Ramos (cell line): ENCODE measurements around the gene BANP.
"Not testable (repeated sequence)": the region's sequence is repeated elsewhere in the genome, so short reads cannot be mapped to it uniquely, and the experiment has no call there.

ENCODE experiments used
- in situ Hi-C: fragments of 300-500 bp; cut with MboI; formaldehyde crosslinking; loops from one replicate; pipeline ENCODE4 v1.14.3; 2022; ENCODE audit warnings: low sequenced_read_pairs; ENCODE audit not compliant: unreplicated experiment

Gene BANP

GRCh38 chr16:87950765-87951551, at the start of gene BANP:
Gene BANP, plus strand, starts transcription at chr16:87951434. Its CDS starts 23,682 bp downstream, at chr16:87975116.
- in situ Hi-C loops: loop anchor here (25.0 kb wide), 1 partner anchor 1286 kb away; no protein-coding TSS in a partner anchor

- in situ Hi-C loops: loop anchor here (10.0 kb wide), 1 partner anchor 350 kb away; no protein-coding TSS in a partner anchor
Measured at GRCh38 chr16:87904963-87905362, 46.3 kb upstream of the BANP start.

GRCh38 chr16:87905521-87905920, 45.7 kb upstream of the BANP start:
- in situ Hi-C loops: loop anchor here (10.0 kb wide), 1 partner anchor 351 kb away; no protein-coding TSS in a partner anchor

GRCh38 chr16:87908101-87908500, 43.1 kb upstream of the BANP start:
- in situ Hi-C loops: loop anchor here (10.0 kb wide), 1 partner anchor 353 kb away; no protein-coding TSS in a partner anchor

GRCh38 chr16:87909203-87909935, 41.9 kb upstream of the BANP start:
- in situ Hi-C loops: loop anchor here (10.0 kb wide), 1 partner anchor 355 kb away; no protein-coding TSS in a partner anchor

- in situ Hi-C loops: not testable (repeated sequence)
Measured at GRCh38 chr16:87911106-87911763, 40.0 kb upstream of the BANP start.

GRCh38 chr16:87912691-87913090, 38.5 kb upstream of the BANP start:
- in situ Hi-C loops: not testable (repeated sequence)

GRCh38 chr16:87914021-87914725, 37.1 kb upstream of the BANP start:
- in situ Hi-C loops: not testable (repeated sequence)

GRCh38 chr16:87914812-87915211, 36.4 kb upstream of the BANP start:
- in situ Hi-C loops: no loop called here

- in situ Hi-C loops: no loop called here
Measured at GRCh38 chr16:87917503-87917902, 33.7 kb upstream of the BANP start.

GRCh38 chr16:87918338-87918737, 32.9 kb upstream of the BANP start:
- in situ Hi-C loops: no loop called here

- in situ Hi-C loops: no loop called here
Measured at GRCh38 chr16:87918866-87919680, 32.2 kb upstream of the BANP start.

GRCh38 chr16:87919681-87919994, 31.6 kb upstream of the BANP start:
- in situ Hi-C loops: no loop called here

GRCh38 chr16:87921236-87921773, 29.9 kb upstream of the BANP start:
- in situ Hi-C loops: no loop called here

- in situ Hi-C loops: no loop called here
Measured at GRCh38 chr16:87922250-87922871, 28.9 kb upstream of the BANP start.

GRCh38 chr16:87924041-87924810, 27.0 kb upstream of the BANP start:
- in situ Hi-C loops: no loop called here

GRCh38 chr16:87924811-87925670, 26.2 kb upstream of the BANP start:
- in situ Hi-C loops: no loop called here
